Smooth muscle cell (in vitro differentiated cells): ENCODE results near the gene ADGRB3. TPM values are rescaled to one million over a fixed set of nuclear protein-coding genes. Genes with fewer than 3 reads are reported as not detected.
"Not testable (repeated sequence)": the region's sequence is repeated elsewhere in the genome, so short reads cannot be mapped to it uniquely, and the experiment has no call there.

ENCODE experiments used
- DNase-seq: peaks from one replicate; lab custom pipeline; 2025; ENCODE audit not compliant: unreplicated experiment; lab: John Stamatoyannopoulos, UW
- H2AFZ ChIP-seq: fragments of 200-600 bp; sonication (generic); 2 replicates; pipeline ENCODE4 v1.6.0; 2016; ENCODE audit warnings: antibody characterized with exemption, low read depth, mild to moderate bottlenecking
- H3F3A ChIP-seq: fragments of 200-600 bp; sonication (generic); 2 replicates; pipeline ENCODE4 v1.6.0; 2017; ENCODE audit warnings: antibody characterized with exemption, low read depth
- H3K27ac ChIP-seq: fragments of 200-600 bp; sonication (generic); 2 replicates; pipeline ENCODE4 v1.5.1; 2016; ENCODE audit warnings: low read depth, mild to moderate bottlenecking
- H3K27me3 ChIP-seq: fragments of 200-600 bp; sonication (generic); 2 replicates; pipeline ENCODE4 v1.6.1; 2016; ENCODE audit warnings: low read depth, mild to moderate bottlenecking
- H3K36me3 ChIP-seq: fragments of 200-600 bp; sonication (generic); 2 replicates; pipeline ENCODE4 v1.5.1; 2016; ENCODE audit warnings: low read depth
- H3K4me1 ChIP-seq: fragments of 200-600 bp; sonication (generic); 2 replicates; pipeline ENCODE4 v1.5.1; 2016; ENCODE audit warnings: low read depth
- H3K4me2 ChIP-seq: fragments of 200-600 bp; sonication (generic); 2 replicates; pipeline ENCODE4 v1.6.0; 2016; ENCODE audit warnings: mild to moderate bottlenecking
- H3K4me3 ChIP-seq: fragments of 200-600 bp; sonication (generic); 2 replicates; pipeline ENCODE4 v1.5.1; 2016; ENCODE audit warnings: mild to moderate bottlenecking
- H3K79me2 ChIP-seq: fragments of 200-600 bp; sonication (generic); 2 replicates; pipeline ENCODE4 v1.6.0; 2016; ENCODE audit warnings: low read depth, mild to moderate bottlenecking
- H3K9ac ChIP-seq: fragments of 200-600 bp; sonication (generic); 2 replicates; pipeline ENCODE4 v1.6.0; 2016; ENCODE audit warnings: low read depth
- H3K9me3 ChIP-seq: fragments of 200-600 bp; sonication (generic); replicated peaks from 2 replicates; pipeline ENCODE4 v1.5.1; 2016; ENCODE audit warnings: low read depth
- H4K20me1 ChIP-seq: fragments of 200-600 bp; sonication (generic); 2 replicates; pipeline ENCODE4 v1.6.0; 2016; ENCODE audit warnings: low read depth
- whole genome bisulfite sequencing: methylation state at CpG from one replicate; pipeline ENCODE4 v1.1.7; 2016; ENCODE audit warnings: low lambda C conversion rate; 5-methylcytosine and 5-hydroxymethylcytosine counted together
- polyA plus RNA-seq: library from polyadenylated mRNA; unstranded; fragments of >200 nt; fragmentation: Nextera tagmentation; extraction: Ambion mirVana; gene quantifications from 2 replicates; pipeline ENCODE4 v1.2.1, GENCODE V29; 2016
- total RNA-seq: library from RNA; depleted of rRNA; stranded (reverse); fragments of >200 nt; gene quantifications from 2 replicates; pipeline ENCODE4 v1.2.3, GENCODE V29; 2014
- TF ChIP-seq, protein P1 (sequence below): fragments of 200-600 bp; sonication (generic); IDR thresholded peaks from 2 replicates; pipeline ENCODE4 v1.5.1; 2017; ENCODE audit warnings: borderline replicate concordance, mild to moderate bottlenecking, antibody characterized with exemption; ENCODE audit not compliant: insufficient read depth, poor library complexity, severe bottlenecking

ADGRB3 gene
- total and polyA plus RNA-seq, 2 experiments from 2014 or later = 0.34 to 0.63 TPM

DNA sequence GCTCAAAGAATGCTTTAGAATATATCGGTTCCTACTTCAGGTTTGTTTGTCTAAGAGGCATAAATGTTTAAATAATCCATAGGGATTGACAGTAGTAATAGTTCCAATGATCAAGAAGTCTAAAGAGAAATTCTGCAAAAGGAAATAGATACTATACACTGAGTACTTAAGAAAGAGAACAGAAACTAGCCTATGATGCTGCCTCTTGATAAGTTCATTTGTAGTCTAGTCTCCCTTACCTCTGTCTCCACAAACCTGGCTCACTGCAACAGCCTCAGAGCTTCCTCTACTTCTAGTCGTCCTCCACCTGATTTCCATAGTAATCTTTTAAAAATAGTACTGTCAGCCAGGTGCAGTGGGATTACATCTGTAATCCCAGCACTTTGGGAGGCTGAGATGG is 650.0 kb downstream of the ADGRB3 start:
- Histone ChIP-seq H3K4me1 (peaks cover 21% of the 10 kb centered on the region), H3K27ac (no peak overlapping the region), H3F3A (no peaks in the 10 kb centered on the region), H3K36me3 (no peaks in the 10 kb centered on the region), H3K27me3 (no peaks in the 10 kb centered on the region), H4K20me1 (no peaks in the 10 kb centered on the region), H3K4me2 (no peak overlapping the region), H3K9me3 (no peaks in the 10 kb centered on the region), H3K79me2 (no peaks in the 10 kb centered on the region), H3K9ac (no peak overlapping the region), H3K4me3 (no peak overlapping the region), H2AFZ (no peak overlapping the region)
- DNase-seq = no peak
- 82% methylated on average over 2 of the region's 2 CpGs for WGBS
- TF ChIP-seq, protein P1, sequence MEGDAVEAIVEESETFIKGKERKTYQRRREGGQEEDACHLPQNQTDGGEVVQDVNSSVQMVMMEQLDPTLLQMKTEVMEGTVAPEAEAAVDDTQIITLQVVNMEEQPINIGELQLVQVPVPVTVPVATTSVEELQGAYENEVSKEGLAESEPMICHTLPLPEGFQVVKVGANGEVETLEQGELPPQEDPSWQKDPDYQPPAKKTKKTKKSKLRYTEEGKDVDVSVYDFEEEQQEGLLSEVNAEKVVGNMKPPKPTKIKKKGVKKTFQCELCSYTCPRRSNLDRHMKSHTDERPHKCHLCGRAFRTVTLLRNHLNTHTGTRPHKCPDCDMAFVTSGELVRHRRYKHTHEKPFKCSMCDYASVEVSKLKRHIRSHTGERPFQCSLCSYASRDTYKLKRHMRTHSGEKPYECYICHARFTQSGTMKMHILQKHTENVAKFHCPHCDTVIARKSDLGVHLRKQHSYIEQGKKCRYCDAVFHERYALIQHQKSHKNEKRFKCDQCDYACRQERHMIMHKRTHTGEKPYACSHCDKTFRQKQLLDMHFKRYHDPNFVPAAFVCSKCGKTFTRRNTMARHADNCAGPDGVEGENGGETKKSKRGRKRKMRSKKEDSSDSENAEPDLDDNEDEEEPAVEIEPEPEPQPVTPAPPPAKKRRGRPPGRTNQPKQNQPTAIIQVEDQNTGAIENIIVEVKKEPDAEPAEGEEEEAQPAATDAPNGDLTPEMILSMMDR = no peak

DNA sequence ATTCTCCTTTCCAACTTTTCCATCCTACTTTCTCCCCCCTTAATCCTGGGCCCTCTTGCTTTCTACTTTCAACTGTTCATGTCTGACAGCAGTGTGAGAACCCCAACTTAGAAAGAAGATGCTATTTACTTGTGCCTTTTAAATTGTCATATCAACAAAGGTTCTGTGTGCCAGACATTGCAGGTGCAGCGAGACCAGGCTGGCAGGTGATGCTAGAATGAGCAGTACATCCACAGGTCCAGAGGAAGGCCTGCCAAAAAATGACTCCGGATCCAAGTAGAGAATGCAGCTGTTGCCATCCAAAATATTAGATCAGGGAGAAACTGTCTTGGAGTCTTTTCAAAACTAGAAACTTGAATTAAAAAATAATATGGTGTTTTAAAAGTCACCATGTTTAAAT is 651.2 kb downstream of the ADGRB3 start:
- H3K4me1 ChIP-seq = peaks cover 9% of the 10 kb centered on the region
- no peaks in the 10 kb centered on the region for H4K20me1 ChIP-seq
- no peaks in the 10 kb centered on the region for H3K79me2 ChIP-seq
- H3K27ac ChIP-seq = no peak overlapping the region
- no peak overlapping the region for H3K9ac ChIP-seq
- no peaks in the 10 kb centered on the region for H3K27me3 ChIP-seq
- TF ChIP-seq, protein P1 = no peak
- 94% methylated on average over 2 of the region's 2 CpGs for WGBS
- no peaks in the 10 kb centered on the region for H3F3A ChIP-seq
- H3K4me2 ChIP-seq = no peak overlapping the region
- no peaks in the 10 kb centered on the region for H3K9me3 ChIP-seq
- no peaks in the 10 kb centered on the region for H3K36me3 ChIP-seq
- no peak for DNase-seq
- H3K4me3 ChIP-seq = no peak overlapping the region
- no peak overlapping the region for H2AFZ ChIP-seq

DNA sequence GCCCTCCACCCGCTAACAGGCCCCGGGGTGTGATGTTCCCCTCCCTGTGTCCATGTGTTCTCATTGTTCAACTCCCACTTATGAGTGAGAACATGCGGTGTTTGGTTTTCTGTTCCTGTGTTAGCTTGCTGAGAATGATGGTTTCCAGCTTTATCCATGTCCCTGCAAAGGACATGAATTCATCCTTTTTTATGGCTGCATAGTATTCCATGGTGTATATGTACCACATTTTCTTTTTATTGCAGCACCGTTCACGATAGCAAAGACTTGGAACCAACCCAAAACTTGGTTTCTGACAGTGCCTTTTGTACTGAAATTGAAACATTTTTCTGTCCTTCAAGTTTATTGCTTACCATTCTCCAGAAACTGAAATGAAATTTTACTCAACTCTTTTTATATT is 653.1 kb downstream of the ADGRB3 start:
- not testable (repeated sequence) for H3K4me1 ChIP-seq, H3K79me2 ChIP-seq, H3K36me3 ChIP-seq, H3K9ac ChIP-seq, H4K20me1 ChIP-seq, H3K27me3 ChIP-seq, H3K4me3 ChIP-seq, H3K9me3 ChIP-seq, H3K4me2 ChIP-seq, DNase-seq, H3K27ac ChIP-seq, H3F3A ChIP-seq, H2AFZ ChIP-seq
- 96% methylated on average over 5 of the region's 5 CpGs for WGBS

DNA sequence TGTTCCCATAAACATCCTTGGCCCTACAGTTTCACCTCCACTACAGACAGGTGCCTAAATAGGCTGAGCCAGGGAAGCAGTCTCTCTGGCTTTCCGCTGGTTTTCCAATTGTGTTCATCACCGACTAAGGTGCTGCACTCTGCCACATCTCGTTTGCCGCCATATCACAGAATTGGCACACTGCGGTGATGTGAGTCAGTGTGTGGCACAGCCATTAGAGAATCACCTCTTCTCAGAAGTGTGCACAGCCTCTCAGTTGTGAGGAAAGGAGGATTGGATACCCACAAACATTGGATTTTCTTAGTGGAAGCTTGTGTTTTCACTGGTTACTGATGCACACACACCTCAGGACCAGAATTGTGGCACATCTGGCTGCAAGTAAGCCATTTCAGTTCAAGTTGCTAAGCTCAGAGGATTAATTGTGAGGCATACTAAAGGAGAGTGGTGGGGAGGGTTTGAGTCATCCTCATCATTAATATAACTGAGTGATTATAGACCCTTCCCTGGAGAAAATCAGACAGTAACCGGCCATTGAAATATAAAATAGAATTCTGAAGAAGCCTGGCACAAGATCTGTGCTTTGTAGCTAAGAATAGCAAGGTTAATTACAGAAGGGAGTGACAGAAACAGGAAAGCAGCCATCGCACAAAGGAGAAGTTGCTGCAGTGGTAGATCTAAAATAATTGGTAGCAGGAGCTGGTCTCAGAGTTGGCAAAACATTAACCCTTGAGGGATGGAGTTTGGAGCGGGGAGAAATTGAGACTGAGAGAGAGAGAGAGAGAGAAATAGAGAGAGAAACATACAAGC is 654.8 kb downstream of the ADGRB3 start:
- no peaks in the 10 kb centered on the region for H3K36me3 ChIP-seq
- no peak for DNase-seq
- H3K27ac ChIP-seq = no peak overlapping the region
- no peaks in the 10 kb centered on the region for H3K9me3 ChIP-seq
- H3K9ac ChIP-seq = no peak overlapping the region
- H2AFZ ChIP-seq = no peak overlapping the region
- no peaks in the 10 kb centered on the region for H4K20me1 ChIP-seq
- no peaks in the 10 kb centered on the region for H3K27me3 ChIP-seq
- no peaks in the 10 kb centered on the region for H3K79me2 ChIP-seq
- 93% methylated on average over 8 of the region's 8 CpGs for WGBS
- no peak overlapping the region for H3K4me3 ChIP-seq
- no peaks in the 10 kb centered on the region for H3K4me1 ChIP-seq
- H3F3A ChIP-seq = no peaks in the 10 kb centered on the region
- H3K4me2 ChIP-seq = no peak overlapping the region
- TF ChIP-seq, protein P1 = no peak
